ENCODE measurements around the gene FGA.

FGA gene

GRCh38 chr4:154622598-154622997 is 32.1 kb upstream of the FGA start:
- Histone ChIP-seq H4K20me1 (ENCODE audit: insufficient read depth, low read length) (no peaks in the 10 kb centered on the region), H3K9me3 (ENCODE audit: insufficient read depth, low read length) (no peaks in the 10 kb centered on the region), H3K4me1 (ENCODE audit: low read length) (peaks cover 8% of the 10 kb centered on the region; the same call in 1 of the 2 replicates), H3K27ac (ENCODE audit: low read length) (no peak overlapping the region), H2AFZ (ENCODE audit: low read depth, low read length) (0 out of 2 replicates have a peak overlapping the region, but pooled peaks have one; percentile 24), H3K4me3 (ENCODE audit: low read length) (0 out of 2 replicates have a peak overlapping the region, but pooled peaks have one; percentile 7), H3K4me2 (ENCODE audit: low read length) (peak overlapping the region; percentile 37), H3K27me3 (ENCODE audit: low read depth, low read length) (no peaks in the 10 kb centered on the region), H3K9ac (ENCODE audit: low read length) (no peak overlapping the region), H3K36me3 (replicated peaks; ENCODE audit: low read depth, low read length) (no peaks in the 10 kb centered on the region), H3K79me2 (ENCODE audit: low read length) (no peaks in the 10 kb centered on the region)
- TF ChIP-seq EZH2phosphoT487 (IDR thresholded peaks at IDR 0.05; ENCODE audit: low read depth) (no peak), CTCF (IDR thresholded peaks at IDR 0.05; ENCODE audit: low read depth, low read length) (peak; percentile 86)

- Histone ChIP-seq H3K27me3 (ENCODE audit: low read depth, low read length) (no peaks in the 10 kb centered on the region), H2AFZ (ENCODE audit: low read depth, low read length) (peak overlapping the region; percentile 45; the same call in 1 of the 2 replicates), H3K36me3 (replicated peaks; ENCODE audit: low read depth, low read length) (no peaks in the 10 kb centered on the region), H3K4me2 (ENCODE audit: low read length) (no peak overlapping the region), H3K9me3 (ENCODE audit: insufficient read depth, low read length) (no peaks in the 10 kb centered on the region), H3K27ac (ENCODE audit: low read length) (no peak overlapping the region), H3K9ac (ENCODE audit: low read length) (no peak overlapping the region), H3K4me3 (ENCODE audit: low read length) (no peak overlapping the region), H3K4me1 (ENCODE audit: low read length) (peaks cover 14% of the 10 kb centered on the region; the same call in 1 of the 2 replicates), H3K79me2 (ENCODE audit: low read length) (no peaks in the 10 kb centered on the region), H4K20me1 (ENCODE audit: insufficient read depth, low read length) (no peaks in the 10 kb centered on the region)
- no peak for TF ChIP-seq CTCF (IDR thresholded peaks at IDR 0.05; ENCODE audit: low read depth, low read length)
- TF ChIP-seq EZH2phosphoT487 (IDR thresholded peaks at IDR 0.05; ENCODE audit: low read depth) = no peak
Measured at GRCh38 chr4:154620111-154620510, 29.6 kb upstream of the FGA start.

DNA sequence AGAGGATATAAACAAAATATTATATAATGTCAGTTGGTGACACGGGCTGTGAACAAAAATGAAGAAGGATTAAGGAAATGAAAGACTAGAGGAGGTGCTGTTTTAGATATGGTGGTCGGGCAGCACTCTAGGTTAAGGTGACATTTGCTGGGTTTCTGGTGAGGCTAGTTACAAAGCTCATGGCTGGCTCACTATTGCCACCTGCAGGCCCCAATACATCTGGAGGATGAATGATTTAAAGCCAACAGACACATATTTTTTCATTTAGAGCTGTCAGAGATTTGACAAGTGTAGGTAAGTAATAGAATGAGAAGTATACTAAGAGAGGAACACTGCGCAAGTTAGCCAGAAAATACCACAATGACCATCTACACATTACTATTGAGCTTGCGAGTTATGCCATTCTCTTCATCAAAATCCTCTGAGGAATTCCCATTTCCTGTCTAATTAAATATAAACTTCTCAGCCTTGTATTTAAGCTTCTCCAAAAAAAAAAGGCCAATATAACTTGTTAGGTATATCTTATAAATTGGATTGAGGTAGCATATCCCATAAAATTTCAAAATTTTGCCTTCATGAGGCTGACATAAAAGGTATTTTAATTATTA is 28.3 kb upstream of the FGA start:
- H3K4me1 ChIP-seq (ENCODE audit: low read length) = peaks cover 14% of the 10 kb centered on the region; the same call in 1 of the 2 replicates
- H3K27ac ChIP-seq (ENCODE audit: low read length) = no peak overlapping the region
- TF ChIP-seq EZH2phosphoT487 (IDR thresholded peaks at IDR 0.05; ENCODE audit: low read depth) (no peak), CTCF (IDR thresholded peaks at IDR 0.05; ENCODE audit: low read depth, low read length) (peak; percentile 97)
- no peak overlapping the region for H3K4me3 ChIP-seq (ENCODE audit: low read length)
- H3K4me2 ChIP-seq (ENCODE audit: low read length) = peak overlapping the region; percentile 21; the same call in 1 of the 2 replicates
- H3K9ac ChIP-seq (ENCODE audit: low read length) = no peak overlapping the region
- no peaks in the 10 kb centered on the region for H3K79me2 ChIP-seq (ENCODE audit: low read length)
- no peaks in the 10 kb centered on the region for H3K9me3 ChIP-seq (ENCODE audit: insufficient read depth, low read length)
- no peak overlapping the region for H2AFZ ChIP-seq (ENCODE audit: low read depth, low read length)
- no peaks in the 10 kb centered on the region for H3K27me3 ChIP-seq (ENCODE audit: low read depth, low read length)
- H4K20me1 ChIP-seq (ENCODE audit: insufficient read depth, low read length) = no peaks in the 10 kb centered on the region
- H3K36me3 ChIP-seq (replicated peaks; ENCODE audit: low read depth, low read length) = no peaks in the 10 kb centered on the region

- Histone ChIP-seq H4K20me1 (ENCODE audit: insufficient read depth, low read length) (no peaks in the 10 kb centered on the region), H3K79me2 (ENCODE audit: low read length) (no peaks in the 10 kb centered on the region), H3K27me3 (ENCODE audit: low read depth, low read length) (no peaks in the 10 kb centered on the region), H3K9ac (ENCODE audit: low read length) (no peak overlapping the region), H2AFZ (ENCODE audit: low read depth, low read length) (no peak overlapping the region), H3K4me1 (ENCODE audit: low read length) (peaks cover 14% of the 10 kb centered on the region; the same call in 1 of the 2 replicates), H3K36me3 (replicated peaks; ENCODE audit: low read depth, low read length) (no peaks in the 10 kb centered on the region), H3K27ac (ENCODE audit: low read length) (no peak overlapping the region), H3K9me3 (ENCODE audit: insufficient read depth, low read length) (no peaks in the 10 kb centered on the region), H3K4me3 (ENCODE audit: low read length) (no peak overlapping the region), H3K4me2 (ENCODE audit: low read length) (no peak overlapping the region)
- TF ChIP-seq EZH2phosphoT487 (IDR thresholded peaks at IDR 0.05; ENCODE audit: low read depth) (no peak), CTCF (IDR thresholded peaks at IDR 0.05; ENCODE audit: low read depth, low read length) (no peak)
Measured at GRCh38 chr4:154617820-154618317, 27.3 kb upstream of the FGA start.
